ENCODE measurements around the gene E2F4.
A peak's percentile ranks its signal among the peaks of the same experiment; 100 is the strongest.

The E2F4 gene

GRCh38 chr16:67165121-67166078 lies 26.6 kb upstream of the E2F4 start:
- no peak for DNase-seq
- intact Hi-C loops (cut with DNase I; ENCODE audit: low total_unique reads) = no loop called here
- Histone ChIP-seq H3K36me3 (no peaks in the 10 kb centered on the region), H3K4me3 (peak overlapping the region; percentile 47 to 51), H3K27ac (peak overlapping the region; percentile 57 to 73), H3K9me3 (no peaks in the 10 kb centered on the region), H3K4me1 (peaks cover 4 to 75% (median 68%) of the 10 kb centered on the region in 4 donors), H3K27me3 (peaks cover 0 to 45% of the 10 kb centered on the region in 2 donors)
- TF ChIP-seq CTCF (IDR thresholded peaks at IDR 0.05) = no peak

- intact Hi-C loops (cut with DNase I; ENCODE audit: low total_unique reads) = no loop called here
- no peak overlapping the region for H3K4me3 ChIP-seq
- peaks cover 4 to 77% (median 68%) of the 10 kb centered on the region in 4 donors for H3K4me1 ChIP-seq
These were observed 25.8 kb upstream of the E2F4 start for GRCh38 chr16:67166110-67166547.

GRCh38 chr16:67166598-67167168 lies 25.3 kb upstream of the E2F4 start:
- H3K36me3 ChIP-seq = no peaks in the 10 kb centered on the region

More at GRCh38 chr16:67166110-67166547, 25.8 kb upstream of the E2F4 start:
- Histone ChIP-seq H3K27me3 (peaks cover 0 to 45% of the 10 kb centered on the region in 2 donors), H3K27ac (peak overlapping the region in 1 of 2 donors; percentile 73), H3K36me3 (no peaks in the 10 kb centered on the region), H3K9me3 (no peaks in the 10 kb centered on the region)
- no peak for DNase-seq
- TF ChIP-seq CTCF (IDR thresholded peaks at IDR 0.05) = no peak

GRCh38 chr16:67167588-67167987 lies 24.4 kb upstream of the E2F4 start:
- intact Hi-C loops (cut with DNase I; ENCODE audit: low total_unique reads) = no loop called here
- H3K36me3 ChIP-seq = no peaks in the 10 kb centered on the region
- no peak overlapping the region for H3K4me3 ChIP-seq
- peaks cover 4 to 71% (median 65%) of the 10 kb centered on the region in 4 donors for H3K4me1 ChIP-seq
- peak overlapping the region in 1 of 2 donors; percentile 11 for H3K27ac ChIP-seq
- no peak for DNase-seq
- H3K27me3 ChIP-seq = peaks cover 0 to 35% of the 10 kb centered on the region in 2 donors
- no peak for TF ChIP-seq CTCF (IDR thresholded peaks at IDR 0.05)
- no peaks in the 10 kb centered on the region for H3K9me3 ChIP-seq

More at GRCh38 chr16:67166598-67167168, 25.3 kb upstream of the E2F4 start:
- DNase-seq = no peak
- H3K4me3 ChIP-seq = no peak overlapping the region
- peaks cover 0 to 42% of the 10 kb centered on the region in 2 donors for H3K27me3 ChIP-seq
- intact Hi-C loops (cut with DNase I; ENCODE audit: low total_unique reads) = no loop called here
- no peak for TF ChIP-seq CTCF (IDR thresholded peaks at IDR 0.05)
- H3K9me3 ChIP-seq = no peaks in the 10 kb centered on the region
- H3K4me1 ChIP-seq = peaks cover 4 to 77% (median 67%) of the 10 kb centered on the region in 4 donors
- H3K27ac ChIP-seq = peak overlapping the region in 1 of 2 donors; percentile 11

GRCh38 chr16:67169011-67169451 lies 22.9 kb upstream of the E2F4 start:
- H3K27ac ChIP-seq = peak overlapping the region; percentile 92 to 96

More at GRCh38 chr16:67169011-67169451, 22.9 kb upstream of the E2F4 start:
- no peaks in the 10 kb centered on the region for H3K9me3 ChIP-seq
- H3K27me3 ChIP-seq = peaks cover 0 to 22% of the 10 kb centered on the region in 2 donors
- peaks cover 0 to 68% (median 59%) of the 10 kb centered on the region in 4 donors for H3K4me1 ChIP-seq
- no peak for TF ChIP-seq CTCF (IDR thresholded peaks at IDR 0.05)
- no peak overlapping the region for H3K4me3 ChIP-seq
- no peaks in the 10 kb centered on the region for H3K36me3 ChIP-seq
- no peak for DNase-seq
- intact Hi-C loops (cut with DNase I; ENCODE audit: low total_unique reads) = no loop called here
